ENCODE results near the gene ERN1.

Gene ERN1

DNA sequence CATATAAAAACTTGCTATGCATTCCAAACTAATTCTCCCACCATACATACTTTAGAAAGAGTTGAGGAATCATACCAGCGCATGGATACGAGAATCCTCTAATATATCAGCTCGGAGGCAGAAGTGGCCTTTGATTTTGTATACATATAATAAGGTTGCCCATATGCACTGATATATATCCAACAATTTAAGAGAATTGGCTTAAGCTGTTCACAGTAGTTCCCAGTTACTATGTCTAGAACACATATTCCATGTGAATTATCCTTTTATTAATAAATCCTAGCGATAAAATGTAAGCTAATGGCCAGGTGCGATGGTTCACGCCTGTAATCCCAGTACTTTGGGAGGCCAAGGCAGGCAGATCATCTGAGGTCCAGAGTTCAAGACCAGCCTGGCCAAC is 19.3 kb upstream of the ERN1 start:
- Histone ChIP-seq H3K27me3 (ENCODE audit: control insufficient read depth, insufficient read depth, low read length) (no peaks in the 10 kb centered on the region), H3K36me3 (ENCODE audit: control insufficient read depth, insufficient read depth, low read length) (peaks cover 7% of the 10 kb centered on the region; the same call in 1 of the 2 replicates), H3K4me1 (ENCODE audit: control insufficient read depth, insufficient read depth, low read length) (no peaks in the 10 kb centered on the region), H3K27ac (ENCODE audit: low read length) (no peak overlapping the region), H3K9me3 (ENCODE audit: control insufficient read depth, insufficient read depth, low read length) (no peaks in the 10 kb centered on the region), H3K4me3 (ENCODE audit: low read length) (no peak overlapping the region)
- no peak for DNase-seq (ENCODE audit: low read depth, low spot score)
- WGBS (ENCODE audit: insufficient coverage, insufficient read length) = no CpG with 5 or more reads among the region's 6 CpGs

DNA sequence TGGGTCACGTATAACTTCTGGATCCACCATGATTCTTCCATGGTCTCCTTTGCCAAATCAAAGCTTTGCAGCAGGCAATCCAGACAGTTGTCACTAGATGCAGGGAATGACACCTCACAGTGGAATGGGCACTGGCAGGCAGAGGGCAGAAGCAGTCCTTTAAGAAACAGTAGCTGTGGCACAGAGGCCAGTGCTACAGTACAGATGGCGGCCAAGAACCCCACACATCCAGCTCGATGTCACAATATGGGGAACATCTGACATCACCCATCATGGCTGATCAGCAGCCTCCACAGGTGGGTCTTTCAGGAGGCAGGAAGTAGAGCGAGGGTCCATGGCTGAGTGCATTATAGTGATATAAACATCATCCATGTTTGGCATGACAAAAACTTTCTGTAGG is 18.8 kb upstream of the ERN1 start:
- peaks cover 7% of the 10 kb centered on the region; the same call in 1 of the 2 replicates for H3K36me3 ChIP-seq (ENCODE audit: control insufficient read depth, insufficient read depth, low read length)
- no peak overlapping the region for H3K4me3 ChIP-seq (ENCODE audit: low read length)
- no peak for DNase-seq (ENCODE audit: low read depth, low spot score)
- H3K4me1 ChIP-seq (ENCODE audit: control insufficient read depth, insufficient read depth, low read length) = no peaks in the 10 kb centered on the region
- WGBS (ENCODE audit: insufficient coverage, insufficient read length) = no CpG with 5 or more reads among the region's 4 CpGs
- no peak overlapping the region for H3K27ac ChIP-seq (ENCODE audit: low read length)
- no peaks in the 10 kb centered on the region for H3K27me3 ChIP-seq (ENCODE audit: control insufficient read depth, insufficient read depth, low read length)
- H3K9me3 ChIP-seq (ENCODE audit: control insufficient read depth, insufficient read depth, low read length) = no peaks in the 10 kb centered on the region

DNA sequence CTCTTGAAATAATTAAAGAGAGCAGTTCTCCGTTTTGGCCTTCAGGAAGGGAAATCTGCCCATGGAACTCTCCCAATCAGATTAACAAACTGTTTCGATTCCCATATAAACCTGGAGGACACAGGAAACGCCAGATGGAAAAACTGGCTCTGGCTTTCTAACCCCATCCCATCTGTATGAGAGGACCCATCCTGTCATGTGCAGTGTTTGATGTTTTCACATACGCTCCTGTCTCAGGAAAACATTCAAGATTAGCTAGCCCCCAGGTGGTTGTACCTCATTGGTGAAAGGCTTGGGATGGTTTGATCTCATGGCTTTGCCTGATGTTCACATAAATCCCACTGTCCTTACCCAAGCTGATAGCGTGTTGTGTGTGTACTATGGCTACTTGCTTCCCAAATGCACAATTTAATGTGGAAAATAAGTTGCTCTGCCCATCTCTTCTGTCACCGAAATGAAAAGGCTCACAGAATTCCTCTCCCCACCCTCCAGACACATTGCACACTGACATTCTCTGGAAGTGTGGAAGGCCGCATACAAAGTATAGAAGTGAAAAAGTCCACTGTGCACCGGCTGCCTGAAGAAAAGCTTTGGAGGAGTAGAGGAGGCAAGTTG is 18.2 kb upstream of the ERN1 start:
- Histone ChIP-seq H3K27ac (ENCODE audit: low read length) (no peak overlapping the region), H3K9me3 (ENCODE audit: control insufficient read depth, insufficient read depth, low read length) (no peaks in the 10 kb centered on the region), H3K4me3 (ENCODE audit: low read length) (no peak overlapping the region), H3K27me3 (ENCODE audit: control insufficient read depth, insufficient read depth, low read length) (no peaks in the 10 kb centered on the region), H3K4me1 (ENCODE audit: control insufficient read depth, insufficient read depth, low read length) (no peaks in the 10 kb centered on the region), H3K36me3 (ENCODE audit: control insufficient read depth, insufficient read depth, low read length) (peaks cover 7% of the 10 kb centered on the region; the same call in 1 of the 2 replicates)
- WGBS (ENCODE audit: insufficient coverage, insufficient read length) = no CpG with 5 or more reads among the region's 8 CpGs
- DNase-seq (ENCODE audit: low read depth, low spot score) = no peak

- H3K9me3 ChIP-seq (ENCODE audit: control insufficient read depth, insufficient read depth, low read length) = no peaks in the 10 kb centered on the region
- peak overlapping the region; percentile 4 for H3K27ac ChIP-seq (ENCODE audit: low read length)
- no peak for DNase-seq (ENCODE audit: low read depth, low spot score)
- H3K4me1 ChIP-seq (ENCODE audit: control insufficient read depth, insufficient read depth, low read length) = no peaks in the 10 kb centered on the region
- peaks cover 7% of the 10 kb centered on the region; the same call in 1 of the 2 replicates for H3K36me3 ChIP-seq (ENCODE audit: control insufficient read depth, insufficient read depth, low read length)
- no peaks in the 10 kb centered on the region for H3K27me3 ChIP-seq (ENCODE audit: control insufficient read depth, insufficient read depth, low read length)
- peak overlapping the region; percentile 85; the same call in 1 of the 2 replicates for H3K4me3 ChIP-seq (ENCODE audit: low read length)
- no CpG with 5 or more reads among the region's 15 CpGs for WGBS (ENCODE audit: insufficient coverage, insufficient read length)
These were observed 17.4 kb upstream of the ERN1 start for GRCh38 chr17:64147110-64148016.

GRCh38 chr17:64146418-64147109 is 16.6 kb upstream of the ERN1 start:
- no CpG with 5 or more reads among the region's 34 CpGs for WGBS (ENCODE audit: insufficient coverage, insufficient read length)

DNA sequence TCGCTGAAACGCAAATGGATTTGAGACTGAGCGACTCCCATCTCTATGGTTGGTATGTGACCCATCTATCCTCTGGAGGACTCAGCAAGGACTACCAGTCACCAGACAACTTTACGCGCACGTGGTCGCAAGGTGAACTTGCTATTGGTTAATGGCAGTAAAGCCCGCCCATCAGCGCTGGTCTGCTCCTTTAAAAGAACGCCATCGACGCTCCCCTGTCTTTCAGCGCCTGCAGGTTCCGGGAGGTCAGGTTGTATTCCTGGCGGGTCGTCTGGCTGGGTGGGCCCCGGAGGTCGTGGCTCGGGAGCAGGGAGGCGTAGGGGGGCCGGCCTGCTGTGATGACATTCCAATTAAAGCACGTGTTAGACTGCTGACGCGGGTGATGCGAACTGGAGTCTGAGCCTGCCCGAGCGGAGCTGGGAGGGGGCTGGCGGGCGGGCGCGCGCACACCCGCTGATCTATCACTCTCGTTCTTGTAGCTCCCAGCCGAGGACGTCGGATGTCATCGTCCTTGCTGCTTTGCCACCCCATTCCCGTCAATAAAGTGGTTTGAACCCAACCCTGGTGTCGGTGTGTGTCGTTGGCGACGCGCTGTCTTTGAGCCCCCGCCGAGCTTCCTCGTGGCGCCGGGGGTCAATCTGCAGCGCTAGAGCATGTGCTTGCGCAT is 15.9 kb upstream of the ERN1 start:
- WGBS (ENCODE audit: insufficient coverage, insufficient read length) = no CpG with 5 or more reads among the region's 51 CpGs
- Histone ChIP-seq H3K9me3 (ENCODE audit: control insufficient read depth, insufficient read depth, low read length) (no peaks in the 10 kb centered on the region), H3K27me3 (ENCODE audit: control insufficient read depth, insufficient read depth, low read length) (no peaks in the 10 kb centered on the region), H3K27ac (ENCODE audit: low read length) (no peak overlapping the region), H3K4me1 (ENCODE audit: control insufficient read depth, insufficient read depth, low read length) (no peaks in the 10 kb centered on the region), H3K36me3 (ENCODE audit: control insufficient read depth, insufficient read depth, low read length) (peaks cover 7% of the 10 kb centered on the region; the same call in 1 of the 2 replicates), H3K4me3 (ENCODE audit: low read length) (peak overlapping the region; percentile 85; the same call in 1 of the 2 replicates)
- peak; percentile 97 for DNase-seq (ENCODE audit: low read depth, low spot score)

More at GRCh38 chr17:64146418-64147109, 16.6 kb upstream of the ERN1 start:
- Histone ChIP-seq H3K9me3 (ENCODE audit: control insufficient read depth, insufficient read depth, low read length) (no peaks in the 10 kb centered on the region), H3K27ac (ENCODE audit: low read length) (peak overlapping the region; percentile 4), H3K4me1 (ENCODE audit: control insufficient read depth, insufficient read depth, low read length) (no peaks in the 10 kb centered on the region), H3K27me3 (ENCODE audit: control insufficient read depth, insufficient read depth, low read length) (no peaks in the 10 kb centered on the region), H3K36me3 (ENCODE audit: control insufficient read depth, insufficient read depth, low read length) (peaks cover 7% of the 10 kb centered on the region; the same call in 1 of the 2 replicates), H3K4me3 (ENCODE audit: low read length) (peak overlapping the region; percentile 85)
- DNase-seq (ENCODE audit: low read depth, low spot score) = no peak

- no peak overlapping the region for H3K27ac ChIP-seq (ENCODE audit: low read length)
- no peaks in the 10 kb centered on the region for H3K4me1 ChIP-seq (ENCODE audit: control insufficient read depth, insufficient read depth, low read length)
- H3K9me3 ChIP-seq (ENCODE audit: control insufficient read depth, insufficient read depth, low read length) = no peaks in the 10 kb centered on the region
- no peaks in the 10 kb centered on the region for H3K27me3 ChIP-seq (ENCODE audit: control insufficient read depth, insufficient read depth, low read length)
- peaks cover 7% of the 10 kb centered on the region; the same call in 1 of the 2 replicates for H3K36me3 ChIP-seq (ENCODE audit: control insufficient read depth, insufficient read depth, low read length)
- no CpG with 5 or more reads among the region's 15 CpGs for WGBS (ENCODE audit: insufficient coverage, insufficient read length)
- DNase-seq (ENCODE audit: low read depth, low spot score) = no peak
- peak overlapping the region; percentile 85; the same call in 1 of the 2 replicates for H3K4me3 ChIP-seq (ENCODE audit: low read length)
These were observed 15.4 kb upstream of the ERN1 start for GRCh38 chr17:64145375-64145750.

- H3K9me3 ChIP-seq (ENCODE audit: control insufficient read depth, insufficient read depth, low read length) = no peaks in the 10 kb centered on the region
- no CpG with 5 or more reads among the region's 6 CpGs for WGBS (ENCODE audit: insufficient coverage, insufficient read length)
- H3K4me3 ChIP-seq (ENCODE audit: low read length) = no peak overlapping the region
- no peaks in the 10 kb centered on the region for H3K27me3 ChIP-seq (ENCODE audit: control insufficient read depth, insufficient read depth, low read length)
- no peak for DNase-seq (ENCODE audit: low read depth, low spot score)
- H3K36me3 ChIP-seq (ENCODE audit: control insufficient read depth, insufficient read depth, low read length) = no peaks in the 10 kb centered on the region
- H3K27ac ChIP-seq (ENCODE audit: low read length) = no peak overlapping the region
- H3K4me1 ChIP-seq (ENCODE audit: control insufficient read depth, insufficient read depth, low read length) = no peaks in the 10 kb centered on the region
These were observed 9.6 kb upstream of the ERN1 start for GRCh38 chr17:64139542-64139941.

- H3K36me3 ChIP-seq (ENCODE audit: control insufficient read depth, insufficient read depth, low read length) = no peaks in the 10 kb centered on the region
- no peak for DNase-seq (ENCODE audit: low read depth, low spot score)
- H3K4me1 ChIP-seq (ENCODE audit: control insufficient read depth, insufficient read depth, low read length) = no peaks in the 10 kb centered on the region
- no peaks in the 10 kb centered on the region for H3K9me3 ChIP-seq (ENCODE audit: control insufficient read depth, insufficient read depth, low read length)
- no peak overlapping the region for H3K4me3 ChIP-seq (ENCODE audit: low read length)
- H3K27ac ChIP-seq (ENCODE audit: low read length) = no peak overlapping the region
- WGBS (ENCODE audit: insufficient coverage, insufficient read length) = no CpG with 5 or more reads among the region's 2 CpGs
- no peaks in the 10 kb centered on the region for H3K27me3 ChIP-seq (ENCODE audit: control insufficient read depth, insufficient read depth, low read length)
These were observed 8.5 kb upstream of the ERN1 start for GRCh38 chr17:64138441-64138840.

DNA sequence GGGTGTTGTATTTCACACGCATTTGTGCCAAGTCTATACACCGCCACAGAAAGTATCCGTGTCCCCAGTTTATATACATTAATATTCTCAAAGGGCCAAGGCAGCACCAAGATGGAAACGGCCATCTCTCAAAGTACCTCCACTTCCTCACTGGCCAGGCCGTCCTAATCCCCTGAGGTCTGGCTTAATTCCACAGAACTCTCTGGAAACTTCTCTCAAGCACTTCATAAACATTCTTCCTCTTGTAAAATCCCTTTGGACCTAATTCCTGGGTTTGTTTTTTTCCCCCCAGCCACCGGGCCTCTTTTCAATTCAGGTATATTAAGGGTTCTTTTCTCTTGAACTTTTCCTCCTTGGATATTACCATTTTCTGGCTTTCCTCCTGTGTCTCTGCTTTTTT is 5.1 kb upstream of the ERN1 start:
- no CpG with 5 or more reads among the region's 6 CpGs for WGBS (ENCODE audit: insufficient coverage, insufficient read length)
- Histone ChIP-seq H3K36me3 (ENCODE audit: control insufficient read depth, insufficient read depth, low read length) (no peaks in the 10 kb centered on the region), H3K27ac (ENCODE audit: low read length) (no peak overlapping the region), H3K4me1 (ENCODE audit: control insufficient read depth, insufficient read depth, low read length) (no peaks in the 10 kb centered on the region), H3K27me3 (ENCODE audit: control insufficient read depth, insufficient read depth, low read length) (peaks cover 2% of the 10 kb centered on the region; the same call in 1 of the 2 replicates), H3K9me3 (ENCODE audit: control insufficient read depth, insufficient read depth, low read length) (no peaks in the 10 kb centered on the region), H3K4me3 (ENCODE audit: low read length) (no peak overlapping the region)
- DNase-seq (ENCODE audit: low read depth, low spot score) = no peak
